Measurements from ENCODE around the gene ZBTB4. TPM values are rescaled to one million over a fixed set of nuclear protein-coding genes. Genes with fewer than 3 reads are reported as not detected.
A peak's percentile ranks its signal among the peaks of the same experiment; 100 is the strongest.

Gene ZBTB4
- total and polyA plus RNA-seq, 9 of the 15 experiments (the other 6 are each of a cell fraction or from before 2014, with no cell fraction given) = 0.92 to 6.9 (median 3.3) TPM

- TF ChIP-seq RNF2 (IDR thresholded peaks at IDR 0.05) = no peak
- TF ChIP-seq MCM7 (IDR thresholded peaks at IDR 0.05) = no peak
- TF ChIP-seq, protein P1, sequence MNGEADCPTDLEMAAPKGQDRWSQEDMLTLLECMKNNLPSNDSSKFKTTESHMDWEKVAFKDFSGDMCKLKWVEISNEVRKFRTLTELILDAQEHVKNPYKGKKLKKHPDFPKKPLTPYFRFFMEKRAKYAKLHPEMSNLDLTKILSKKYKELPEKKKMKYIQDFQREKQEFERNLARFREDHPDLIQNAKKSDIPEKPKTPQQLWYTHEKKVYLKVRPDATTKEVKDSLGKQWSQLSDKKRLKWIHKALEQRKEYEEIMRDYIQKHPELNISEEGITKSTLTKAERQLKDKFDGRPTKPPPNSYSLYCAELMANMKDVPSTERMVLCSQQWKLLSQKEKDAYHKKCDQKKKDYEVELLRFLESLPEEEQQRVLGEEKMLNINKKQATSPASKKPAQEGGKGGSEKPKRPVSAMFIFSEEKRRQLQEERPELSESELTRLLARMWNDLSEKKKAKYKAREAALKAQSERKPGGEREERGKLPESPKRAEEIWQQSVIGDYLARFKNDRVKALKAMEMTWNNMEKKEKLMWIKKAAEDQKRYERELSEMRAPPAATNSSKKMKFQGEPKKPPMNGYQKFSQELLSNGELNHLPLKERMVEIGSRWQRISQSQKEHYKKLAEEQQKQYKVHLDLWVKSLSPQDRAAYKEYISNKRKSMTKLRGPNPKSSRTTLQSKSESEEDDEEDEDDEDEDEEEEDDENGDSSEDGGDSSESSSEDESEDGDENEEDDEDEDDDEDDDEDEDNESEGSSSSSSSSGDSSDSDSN (IDR thresholded peaks at IDR 0.05; ENCODE audit: borderline replicate concordance in 1 of 2, low read depth in 2 of 2, low read length in 2 of 2) = no peak
- TF ChIP-seq TGIF2 (CRISPR knock-in tag; IDR thresholded peaks at IDR 0.05) = no peak
- no peak for TF ChIP-seq MTA2 (IDR thresholded peaks at IDR 0.05; ENCODE audit: low read depth)
- TF ChIP-seq MYC (IDR thresholded peaks at IDR 0.05; ENCODE audit: low read depth, low read length) = no peak
- no peak for TF ChIP-seq MYC (CRISPR knock-in tag; IDR thresholded peaks at IDR 0.05; ENCODE audit: borderline replicate concordance, low read depth)
- TF ChIP-seq PTBP1 (IDR thresholded peaks at IDR 0.05; ENCODE audit: low read depth, low read length) = no peak
- TF ChIP-seq, protein P2, sequence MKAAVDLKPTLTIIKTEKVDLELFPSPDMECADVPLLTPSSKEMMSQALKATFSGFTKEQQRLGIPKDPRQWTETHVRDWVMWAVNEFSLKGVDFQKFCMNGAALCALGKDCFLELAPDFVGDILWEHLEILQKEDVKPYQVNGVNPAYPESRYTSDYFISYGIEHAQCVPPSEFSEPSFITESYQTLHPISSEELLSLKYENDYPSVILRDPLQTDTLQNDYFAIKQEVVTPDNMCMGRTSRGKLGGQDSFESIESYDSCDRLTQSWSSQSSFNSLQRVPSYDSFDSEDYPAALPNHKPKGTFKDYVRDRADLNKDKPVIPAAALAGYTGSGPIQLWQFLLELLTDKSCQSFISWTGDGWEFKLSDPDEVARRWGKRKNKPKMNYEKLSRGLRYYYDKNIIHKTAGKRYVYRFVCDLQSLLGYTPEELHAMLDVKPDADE (conservative IDR thresholded peaks at IDR 0.05; ENCODE audit: control insufficient read depth, low read depth, low read length) = no peak
- peak; percentile 39 to 81; a peak in 2 of 4 replicates for TF ChIP-seq RCOR1 (IDR thresholded peaks at IDR 0.05; ENCODE audit: borderline replicate concordance in 1 of 2, low read depth in 2 of 2, low read length in 2 of 2)
- TF ChIP-seq, protein P3, sequence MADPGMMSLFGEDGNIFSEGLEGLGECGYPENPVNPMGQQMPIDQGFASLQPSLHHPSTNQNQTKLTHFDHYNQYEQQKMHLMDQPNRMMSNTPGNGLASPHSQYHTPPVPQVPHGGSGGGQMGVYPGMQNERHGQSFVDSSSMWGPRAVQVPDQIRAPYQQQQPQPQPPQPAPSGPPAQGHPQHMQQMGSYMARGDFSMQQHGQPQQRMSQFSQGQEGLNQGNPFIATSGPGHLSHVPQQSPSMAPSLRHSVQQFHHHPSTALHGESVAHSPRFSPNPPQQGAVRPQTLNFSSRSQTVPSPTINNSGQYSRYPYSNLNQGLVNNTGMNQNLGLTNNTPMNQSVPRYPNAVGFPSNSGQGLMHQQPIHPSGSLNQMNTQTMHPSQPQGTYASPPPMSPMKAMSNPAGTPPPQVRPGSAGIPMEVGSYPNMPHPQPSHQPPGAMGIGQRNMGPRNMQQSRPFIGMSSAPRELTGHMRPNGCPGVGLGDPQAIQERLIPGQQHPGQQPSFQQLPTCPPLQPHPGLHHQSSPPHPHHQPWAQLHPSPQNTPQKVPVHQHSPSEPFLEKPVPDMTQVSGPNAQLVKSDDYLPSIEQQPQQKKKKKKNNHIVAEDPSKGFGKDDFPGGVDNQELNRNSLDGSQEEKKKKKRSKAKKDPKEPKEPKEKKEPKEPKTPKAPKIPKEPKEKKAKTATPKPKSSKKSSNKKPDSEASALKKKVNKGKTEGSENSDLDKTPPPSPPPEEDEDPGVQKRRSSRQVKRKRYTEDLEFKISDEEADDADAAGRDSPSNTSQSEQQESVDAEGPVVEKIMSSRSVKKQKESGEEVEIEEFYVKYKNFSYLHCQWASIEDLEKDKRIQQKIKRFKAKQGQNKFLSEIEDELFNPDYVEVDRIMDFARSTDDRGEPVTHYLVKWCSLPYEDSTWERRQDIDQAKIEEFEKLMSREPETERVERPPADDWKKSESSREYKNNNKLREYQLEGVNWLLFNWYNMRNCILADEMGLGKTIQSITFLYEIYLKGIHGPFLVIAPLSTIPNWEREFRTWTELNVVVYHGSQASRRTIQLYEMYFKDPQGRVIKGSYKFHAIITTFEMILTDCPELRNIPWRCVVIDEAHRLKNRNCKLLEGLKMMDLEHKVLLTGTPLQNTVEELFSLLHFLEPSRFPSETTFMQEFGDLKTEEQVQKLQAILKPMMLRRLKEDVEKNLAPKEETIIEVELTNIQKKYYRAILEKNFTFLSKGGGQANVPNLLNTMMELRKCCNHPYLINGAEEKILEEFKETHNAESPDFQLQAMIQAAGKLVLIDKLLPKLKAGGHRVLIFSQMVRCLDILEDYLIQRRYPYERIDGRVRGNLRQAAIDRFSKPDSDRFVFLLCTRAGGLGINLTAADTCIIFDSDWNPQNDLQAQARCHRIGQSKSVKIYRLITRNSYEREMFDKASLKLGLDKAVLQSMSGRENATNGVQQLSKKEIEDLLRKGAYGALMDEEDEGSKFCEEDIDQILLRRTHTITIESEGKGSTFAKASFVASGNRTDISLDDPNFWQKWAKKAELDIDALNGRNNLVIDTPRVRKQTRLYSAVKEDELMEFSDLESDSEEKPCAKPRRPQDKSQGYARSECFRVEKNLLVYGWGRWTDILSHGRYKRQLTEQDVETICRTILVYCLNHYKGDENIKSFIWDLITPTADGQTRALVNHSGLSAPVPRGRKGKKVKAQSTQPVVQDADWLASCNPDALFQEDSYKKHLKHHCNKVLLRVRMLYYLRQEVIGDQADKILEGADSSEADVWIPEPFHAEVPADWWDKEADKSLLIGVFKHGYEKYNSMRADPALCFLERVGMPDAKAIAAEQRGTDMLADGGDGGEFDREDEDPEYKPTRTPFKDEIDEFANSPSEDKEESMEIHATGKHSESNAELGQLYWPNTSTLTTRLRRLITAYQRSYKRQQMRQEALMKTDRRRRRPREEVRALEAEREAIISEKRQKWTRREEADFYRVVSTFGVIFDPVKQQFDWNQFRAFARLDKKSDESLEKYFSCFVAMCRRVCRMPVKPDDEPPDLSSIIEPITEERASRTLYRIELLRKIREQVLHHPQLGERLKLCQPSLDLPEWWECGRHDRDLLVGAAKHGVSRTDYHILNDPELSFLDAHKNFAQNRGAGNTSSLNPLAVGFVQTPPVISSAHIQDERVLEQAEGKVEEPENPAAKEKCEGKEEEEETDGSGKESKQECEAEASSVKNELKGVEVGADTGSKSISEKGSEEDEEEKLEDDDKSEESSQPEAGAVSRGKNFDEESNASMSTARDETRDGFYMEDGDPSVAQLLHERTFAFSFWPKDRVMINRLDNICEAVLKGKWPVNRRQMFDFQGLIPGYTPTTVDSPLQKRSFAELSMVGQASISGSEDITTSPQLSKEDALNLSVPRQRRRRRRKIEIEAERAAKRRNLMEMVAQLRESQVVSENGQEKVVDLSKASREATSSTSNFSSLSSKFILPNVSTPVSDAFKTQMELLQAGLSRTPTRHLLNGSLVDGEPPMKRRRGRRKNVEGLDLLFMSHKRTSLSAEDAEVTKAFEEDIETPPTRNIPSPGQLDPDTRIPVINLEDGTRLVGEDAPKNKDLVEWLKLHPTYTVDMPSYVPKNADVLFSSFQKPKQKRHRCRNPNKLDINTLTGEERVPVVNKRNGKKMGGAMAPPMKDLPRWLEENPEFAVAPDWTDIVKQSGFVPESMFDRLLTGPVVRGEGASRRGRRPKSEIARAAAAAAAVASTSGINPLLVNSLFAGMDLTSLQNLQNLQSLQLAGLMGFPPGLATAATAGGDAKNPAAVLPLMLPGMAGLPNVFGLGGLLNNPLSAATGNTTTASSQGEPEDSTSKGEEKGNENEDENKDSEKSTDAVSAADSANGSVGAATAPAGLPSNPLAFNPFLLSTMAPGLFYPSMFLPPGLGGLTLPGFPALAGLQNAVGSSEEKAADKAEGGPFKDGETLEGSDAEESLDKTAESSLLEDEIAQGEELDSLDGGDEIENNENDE (IDR thresholded peaks at IDR 0.05; ENCODE audit: low read depth, low read length) = no peak
- TF ChIP-seq HDAC8 (tag; IDR thresholded peaks at IDR 0.05) = no peak
- no peak; a peak in 1 of 4 replicates for TF ChIP-seq NRF1 (conservative IDR thresholded peaks at IDR 0.05 in 1 of 2, IDR thresholded peaks at IDR 0.05 in 1 of 2)
These were observed 12.6 kb downstream of the ZBTB4 start (continued) for GRCh38 chr17:7466639-7467341.
